HepG2 (cell line): Measurements from ENCODE around the gene TM4SF1. TPM values are rescaled to one million over a fixed set of nuclear protein-coding genes. Genes with fewer than 3 reads are reported as not detected.

Experiments used
- CBX1 ChIP-seq: IDR thresholded peaks from one replicate; pipeline ENCODE4 v1.6.1; 2016; ENCODE audit warnings: antibody characterized with exemption, low read depth
- FOXA1 ChIP-seq, 2 experiments: fragments of 450-650 bp in 1 of 2; sonication (generic) in 1 of 2; formaldehyde crosslinking in 1 of 2; IDR thresholded peaks; 2 replicates each; pipeline versions ENCODE4 v1.4.0 to v1.6.1; 2016 to 2020; ENCODE audit warnings: missing genetic modification reagents in 1 of 2
- GFI1 ChIP-seq: sonication (generic); formaldehyde crosslinking; IDR thresholded peaks from 2 replicates; pipeline ENCODE4 v1.5.0; 2020; ENCODE audit warnings: missing genetic modification reagents, mild to moderate bottlenecking, borderline replicate concordance
- GZF1 ChIP-seq: sonication (generic); formaldehyde crosslinking; IDR thresholded peaks from 2 replicates; pipeline ENCODE4 v1.5.1; 2020; ENCODE audit warnings: mild to moderate bottlenecking, missing genetic modification reagents
- MAFK ChIP-seq, 2 experiments: IDR thresholded peaks in 1 of 2; conservative IDR thresholded peaks in 1 of 2; 2 replicates each; pipeline ENCODE4 v1.6.1; 2011; ENCODE audit warnings: improper control_type of control experiment in 2 of 2, low read length in 2 of 2
- NR2C2 ChIP-seq: sonication (generic); formaldehyde crosslinking; IDR thresholded peaks from 2 replicates; pipeline ENCODE4 v1.4.0; 2020; ENCODE audit warnings: missing genetic modification reagents, mild to moderate bottlenecking, moderate library complexity, borderline replicate concordance
- PAF1 ChIP-seq: IDR thresholded peaks from 2 replicates; pipeline ENCODE4 v1.6.1; 2016; ENCODE audit warnings: missing genetic modification reagents, missing compliant biosample characterization
- PHF8 ChIP-seq: sonication (generic); formaldehyde crosslinking; IDR thresholded peaks from 2 replicates; pipeline ENCODE4 v1.5.0; 2020; ENCODE audit warnings: missing genetic modification reagents
- POGK ChIP-seq: sonication (generic); formaldehyde crosslinking; conservative IDR thresholded peaks from 2 replicates; pipeline ENCODE4 v1.8.0; 2022; ENCODE audit warnings: mild to moderate bottlenecking, moderate library complexity, missing genetic modification reagents
- RFX1 ChIP-seq: fragments of 450-650 bp; IDR thresholded peaks from 2 replicates; pipeline ENCODE4 v1.6.1; 2017
- TAF1 ChIP-seq: sonication (generic); formaldehyde crosslinking; IDR thresholded peaks from 2 replicates; pipeline ENCODE4 v1.4.0; 2020; ENCODE audit warnings: missing genetic modification reagents
- TCF7 ChIP-seq: sonication (generic); IDR thresholded peaks from 2 replicates; pipeline ENCODE4 v1.6.1; 2016; ENCODE audit warnings: antibody characterized with exemption, low read depth
- TFE3 ChIP-seq: IDR thresholded peaks from 2 replicates; pipeline ENCODE4 v1.6.1; 2016
- TGIF2 ChIP-seq: IDR thresholded peaks from 2 replicates; pipeline ENCODE4 v1.6.1; 2016; ENCODE audit warnings: control low read depth, missing compliant biosample characterization
- ZC3H4 ChIP-seq: sonication (generic); formaldehyde crosslinking; IDR thresholded peaks from 2 replicates; pipeline ENCODE4 v1.4.0; 2020; ENCODE audit warnings: missing genetic modification reagents, borderline replicate concordance
- ZFP36 ChIP-seq: fragments of 150-350 bp; IDR thresholded peaks from 2 replicates; pipeline ENCODE4 v1.6.1; 2018; ENCODE audit warnings: borderline replicate concordance, low read length, low read depth; ENCODE audit not compliant: partially characterized antibody
- ZNF136 ChIP-seq: sonication (generic); formaldehyde crosslinking; IDR thresholded peaks from 2 replicates; pipeline ENCODE4 v1.8.1; 2022; ENCODE audit warnings: low read depth, mild to moderate bottlenecking, moderate library complexity, missing genetic modification reagents
- ZNF256 ChIP-seq: sonication (generic); formaldehyde crosslinking; conservative IDR thresholded peaks from 2 replicates; pipeline ENCODE4 v1.4.0; 2020; ENCODE audit warnings: missing genetic modification reagents
- ZSCAN12 ChIP-seq: sonication (generic); formaldehyde crosslinking; IDR thresholded peaks from 2 replicates; pipeline ENCODE4 v1.9.0; 2021; ENCODE audit warnings: mild to moderate bottlenecking, missing genetic modification reagents
- ZXDC ChIP-seq: sonication (generic); formaldehyde crosslinking; IDR thresholded peaks from 2 replicates; pipeline ENCODE4 v1.5.0; 2020; ENCODE audit warnings: mild to moderate bottlenecking, missing genetic modification reagents
- polyA plus RNA-seq, 8 experiments: library from polyadenylated mRNA; depleted of rRNA in 3 of 8; stranded (reverse) in 7 of 8; unstranded in 1 of 8; fragments of >200 nt; fragmentation: Illumina TruSeq in 4 of 8; extraction: Trizol in 4 of 8; gene quantifications; 2 replicates each; pipeline versions ENCODE4 v1.2.1 to v1.2.3, GENCODE V29; 2011 to 2016; ENCODE audit warnings: low read depth in 4 of 8, missing spikeins in 1 of 8, mixed read lengths in 1 of 8; ENCODE audit not compliant: insufficient read depth in 1 of 8
- total RNA-seq, 5 experiments: library from RNA; depleted of rRNA; stranded (reverse); fragments of >200 nt; fragmentation: Illumina TruSeq; extraction: Trizol; gene quantifications; 2 replicates each; pipeline ENCODE4 v1.2.3, GENCODE V29; 2016; ENCODE audit warnings: low read depth in 1 of 5
- TF ChIP-seq, protein P1 (sequence below), 2 experiments: sonication (generic) in 1 of 2; formaldehyde crosslinking in 1 of 2; IDR thresholded peaks; 2 replicates each; pipeline versions ENCODE4 v1.4.0 to v1.6.1; 2018 to 2020; ENCODE audit warnings: missing genetic modification reagents in 2 of 2, borderline replicate concordance in 1 of 2, low read depth in 1 of 2, mild to moderate bottlenecking in 1 of 2, missing biosample characterization in 1 of 2

The TM4SF1 gene
- total and polyA plus RNA-seq, 2 of the 13 experiments (the other 11 are each of a cell fraction or from before 2014, with no cell fraction given), result 431 to 1,359 TPM

DNA sequence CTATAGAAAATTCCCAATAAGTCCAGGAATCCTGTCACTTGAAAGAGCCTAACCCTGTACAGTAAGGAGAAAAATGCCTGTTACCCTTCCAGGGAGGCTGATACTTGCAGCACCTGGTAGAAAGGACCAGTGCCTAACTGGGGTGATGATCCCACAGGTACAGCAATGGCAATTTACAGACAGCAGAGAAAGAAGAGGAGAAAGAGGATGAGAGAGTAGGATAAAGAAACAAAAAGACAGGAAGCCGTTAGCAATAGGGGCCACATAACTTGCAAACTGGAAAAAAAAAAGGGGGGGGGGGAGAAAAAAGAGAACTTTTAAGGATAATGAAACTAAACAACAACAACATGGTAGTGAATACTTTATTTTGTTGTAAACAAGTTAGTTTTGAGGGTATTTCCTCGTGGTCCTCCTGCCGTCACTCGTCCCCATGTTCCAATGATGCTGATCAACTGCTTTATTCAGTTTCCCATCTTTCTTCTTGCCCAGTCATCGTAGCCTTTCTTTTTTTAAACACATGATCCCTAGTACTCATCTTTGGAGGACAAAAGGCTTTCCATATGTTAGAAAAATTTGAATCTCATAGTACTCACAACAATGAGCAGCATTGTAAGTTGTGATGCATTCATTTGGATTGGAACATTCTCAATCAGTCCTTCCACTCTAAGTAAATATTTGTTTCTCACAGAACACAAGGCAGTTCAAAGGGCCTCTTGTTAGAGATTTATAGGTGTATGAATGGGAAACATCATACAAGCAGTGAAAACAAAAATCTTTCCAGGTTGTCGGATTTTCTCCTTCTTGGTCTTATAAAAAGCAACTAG lies 8.6 kb downstream of the TM4SF1 start (continued):
- TF ChIP-seq MAFK (conservative IDR thresholded peaks at IDR 0.05 in 1 of 2, IDR thresholded peaks at IDR 0.05 in 1 of 2; ENCODE audit: low read length in 2 of 2) (no peak; a peak in 1 of 4 replicates), ZSCAN12 (CRISPR knock-in tag) (no peak), FOXA1 (IDR thresholded peaks at IDR 0.05) (no peak), FOXA1 (CRISPR knock-in tag; IDR thresholded peaks at IDR 0.05) (peak; percentile 64), ZNF136 (CRISPR knock-in tag) (no peak), ZNF256 (CRISPR knock-in tag) (no peak), GZF1 (CRISPR knock-in tag) (no peak), TAF1 (no peak), POGK (no peak), ZXDC (no peak), TCF7 (peak; percentile 66), ZC3H4 (CRISPR knock-in tag) (0 out of 2 replicates have a peak, but pooled peaks have one; percentile 16), GFI1 (CRISPR knock-in tag) (peak; percentile 96), PAF1 (CRISPR knock-in tag) (peak; percentile 41), ZFP36 (no peak), PHF8 (CRISPR knock-in tag) (no peak), RFX1 (no peak), NR2C2 (CRISPR knock-in tag) (no peak), CBX1 (no peak), TFE3 (CRISPR knock-in tag) (peak; percentile 73), TGIF2 (peak; percentile 80; the same call in 1 of the 2 replicates)
- TF ChIP-seq, protein P1, sequence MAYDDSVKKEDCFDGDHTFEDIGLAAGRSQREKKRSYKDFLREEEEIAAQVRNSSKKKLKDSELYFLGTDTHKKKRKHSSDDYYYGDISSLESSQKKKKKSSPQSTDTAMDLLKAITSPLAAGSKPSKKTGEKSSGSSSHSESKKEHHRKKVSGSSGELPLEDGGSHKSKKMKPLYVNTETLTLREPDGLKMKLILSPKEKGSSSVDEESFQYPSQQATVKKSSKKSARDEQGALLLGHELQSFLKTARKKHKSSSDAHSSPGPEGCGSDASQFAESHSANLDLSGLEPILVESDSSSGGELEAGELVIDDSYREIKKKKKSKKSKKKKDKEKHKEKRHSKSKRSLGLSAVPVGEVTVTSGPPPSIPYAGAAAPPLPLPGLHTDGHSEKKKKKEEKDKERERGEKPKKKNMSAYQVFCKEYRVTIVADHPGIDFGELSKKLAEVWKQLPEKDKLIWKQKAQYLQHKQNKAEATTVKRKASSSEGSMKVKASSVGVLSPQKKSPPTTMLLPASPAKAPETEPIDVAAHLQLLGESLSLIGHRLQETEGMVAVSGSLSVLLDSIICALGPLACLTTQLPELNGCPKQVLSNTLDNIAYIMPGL (CRISPR knock-in tag; IDR thresholded peaks at IDR 0.05; ENCODE audit: borderline replicate concordance in 1 of 2, low read depth in 1 of 2), result no peak
